Kidney epithelial cell (primary cell): ENCODE results near the gene SSTR5. TPM values are rescaled to one million over a fixed set of nuclear protein-coding genes. Genes with fewer than 3 reads are reported as not detected.

ENCODE experiments used
- DNase-seq: peaks from one replicate; pipeline ENCODE4 v3.0.0-alpha.2; 2010; ENCODE audit warnings: low read depth
- H3K27me3 ChIP-seq: 2 replicates; pipeline ENCODE4 v1.6.0; 2011; ENCODE audit warnings: low read length; ENCODE audit not compliant: control insufficient read depth, insufficient read depth
- H3K36me3 ChIP-seq: 2 replicates; pipeline ENCODE4 v1.5.1; 2011; ENCODE audit warnings: low read length; ENCODE audit not compliant: control insufficient read depth, insufficient read depth
- H3K4me3 ChIP-seq: 2 replicates; pipeline ENCODE4 v1.5.1; 2011; ENCODE audit warnings: low read depth, mild to moderate bottlenecking, control low read depth, low read length
- CTCF ChIP-seq: IDR thresholded peaks from 2 replicates; pipeline ENCODE4 v1.5.1; 2011; ENCODE audit warnings: mild to moderate bottlenecking, moderate library complexity, low read length, control low read depth, inconsistent platforms; ENCODE audit not compliant: insufficient read depth, poor library complexity, severe bottlenecking
- total RNA-seq: library from RNA; depleted of rRNA; stranded (reverse); fragments of >200 nt; gene quantifications from 2 replicates; pipeline ENCODE4 v1.2.3, GENCODE V29; 2015

The SSTR5 gene
- total RNA-seq, 1 donor from 2014 or later: not detected

- TF ChIP-seq CTCF: no peak
- H3K36me3 ChIP-seq: no peaks in the 10 kb centered on the region
- H3K4me3 ChIP-seq: no peak overlapping the region
- peaks cover 23% of the 10 kb centered on the region for H3K27me3 ChIP-seq
- no peak for DNase-seq
Observed at GRCh38 chr16:1127101-1127500, 54.6 kb downstream of the SSTR5 start.

- no peak for TF ChIP-seq CTCF
- Histone ChIP-seq H3K27me3 (peaks cover 24% of the 10 kb centered on the region), H3K4me3 (no peak overlapping the region), H3K36me3 (no peaks in the 10 kb centered on the region)
- no peak for DNase-seq
Observed at GRCh38 chr16:1127971-1128715, 55.6 kb downstream of the SSTR5 start.

- H3K27me3 ChIP-seq: peaks cover 33% of the 10 kb centered on the region
- TF ChIP-seq CTCF: no peak
- no peak for DNase-seq
- H3K4me3 ChIP-seq: no peak overlapping the region
- H3K36me3 ChIP-seq: no peaks in the 10 kb centered on the region
Observed at GRCh38 chr16:1129106-1129960, 56.8 kb downstream of the SSTR5 start.

GRCh38 chr16:1130382-1130781 lies 57.8 kb downstream of the SSTR5 start:
- no peak for TF ChIP-seq CTCF
- DNase-seq: no peak
- H3K4me3 ChIP-seq: no peak overlapping the region
- H3K36me3 ChIP-seq: no peaks in the 10 kb centered on the region
- H3K27me3 ChIP-seq: peaks cover 36% of the 10 kb centered on the region

Other genes starting within 250 kb of the SSTR5 start
- 19.8 and 26.3 TPM in 2 replicates for gene LMF1, start 101.8 kb upstream of the SSTR5 start, total RNA-seq
- gene SOX8, start 91.0 kb upstream of the SSTR5 start, total RNA-seq: 0.71 and 1.3 TPM in 2 replicates
- not detected in 2 replicates for gene C1QTNF8, start 23.5 kb downstream of the SSTR5 start, total RNA-seq
- 6.7 and 8.9 TPM in 2 replicates for gene CACNA1H, start 80.4 kb downstream of the SSTR5 start, total RNA-seq
- gene TPSG1, start 152.5 kb downstream of the SSTR5 start, total RNA-seq: not detected in 2 replicates
- gene TPSB2, start 157.4 kb downstream of the SSTR5 start, total RNA-seq: not detected in 2 replicates
- not detected in 2 replicates for gene TPSAB1, start 168.0 kb downstream of the SSTR5 start, total RNA-seq
- gene TPSD1, start 183.3 kb downstream of the SSTR5 start, total RNA-seq: not detected in 2 replicates
- 129 and 139 TPM in 2 replicates for gene UBE2I, start 236.9 kb downstream of the SSTR5 start, total RNA-seq